Neural cell (in vitro differentiated cells): Measurements from ENCODE around the gene BDKRB1.

ENCODE experiments used
- EZH2 ChIP-seq: fragments of 200-600, 300-800 bp; shearing (Covaris generic), sonication (generic); IDR thresholded peaks from 2 replicates; pipeline ENCODE4 v1.6.1; 2014; ENCODE audit warnings: antibody characterized with exemption, low read length, borderline replicate concordance, mild to moderate bottlenecking; ENCODE audit not compliant: insufficient read depth, poor library complexity, severe bottlenecking
- POLR2AphosphoS5 ChIP-seq: IDR thresholded peaks from 2 replicates; pipeline ENCODE4 v1.6.1; 2012
- TAF1 ChIP-seq: IDR thresholded peaks from 2 replicates; pipeline ENCODE4 v1.6.1; 2012; ENCODE audit warnings: low read depth

DNA sequence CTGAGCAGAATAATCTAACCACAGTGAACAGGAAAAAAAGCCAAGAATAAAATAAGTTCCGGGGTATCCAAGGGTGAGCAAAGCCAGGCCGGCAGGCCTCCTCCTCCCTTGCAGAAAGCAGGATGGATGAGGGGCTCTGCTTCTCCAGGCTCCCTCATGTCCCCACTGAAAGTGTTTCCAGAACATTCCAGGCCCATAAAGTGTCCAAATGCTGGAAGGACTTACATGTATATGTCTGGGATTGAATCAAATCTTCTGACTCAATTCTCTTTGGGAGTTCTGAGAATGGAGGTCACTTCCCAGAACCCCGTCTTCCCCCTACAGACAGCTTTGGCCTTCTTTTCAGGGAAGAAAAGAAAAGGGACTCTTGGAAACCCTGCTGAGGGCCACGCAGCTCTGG is 25.0 kb upstream of the BDKRB1 start:
- TF ChIP-seq TAF1, result no peak
- TF ChIP-seq POLR2AphosphoS5, result no peak
- no peak for TF ChIP-seq EZH2
